GM19463 (cell line): ENCODE results near the gene SPECC1L.
"Not testable (repeated sequence)": the region's sequence is repeated elsewhere in the genome, so short reads cannot be mapped to it uniquely, and the experiment has no call there.

Experiments
- ATAC-seq: cut with Tn5 transposase; IDR thresholded peaks from one replicate; pipeline ENCODE4 v1.9.1; 2021; ENCODE audit warnings: mild to moderate bottlenecking, moderate library complexity; ENCODE audit not compliant: unreplicated experiment

The SPECC1L gene

DNA sequence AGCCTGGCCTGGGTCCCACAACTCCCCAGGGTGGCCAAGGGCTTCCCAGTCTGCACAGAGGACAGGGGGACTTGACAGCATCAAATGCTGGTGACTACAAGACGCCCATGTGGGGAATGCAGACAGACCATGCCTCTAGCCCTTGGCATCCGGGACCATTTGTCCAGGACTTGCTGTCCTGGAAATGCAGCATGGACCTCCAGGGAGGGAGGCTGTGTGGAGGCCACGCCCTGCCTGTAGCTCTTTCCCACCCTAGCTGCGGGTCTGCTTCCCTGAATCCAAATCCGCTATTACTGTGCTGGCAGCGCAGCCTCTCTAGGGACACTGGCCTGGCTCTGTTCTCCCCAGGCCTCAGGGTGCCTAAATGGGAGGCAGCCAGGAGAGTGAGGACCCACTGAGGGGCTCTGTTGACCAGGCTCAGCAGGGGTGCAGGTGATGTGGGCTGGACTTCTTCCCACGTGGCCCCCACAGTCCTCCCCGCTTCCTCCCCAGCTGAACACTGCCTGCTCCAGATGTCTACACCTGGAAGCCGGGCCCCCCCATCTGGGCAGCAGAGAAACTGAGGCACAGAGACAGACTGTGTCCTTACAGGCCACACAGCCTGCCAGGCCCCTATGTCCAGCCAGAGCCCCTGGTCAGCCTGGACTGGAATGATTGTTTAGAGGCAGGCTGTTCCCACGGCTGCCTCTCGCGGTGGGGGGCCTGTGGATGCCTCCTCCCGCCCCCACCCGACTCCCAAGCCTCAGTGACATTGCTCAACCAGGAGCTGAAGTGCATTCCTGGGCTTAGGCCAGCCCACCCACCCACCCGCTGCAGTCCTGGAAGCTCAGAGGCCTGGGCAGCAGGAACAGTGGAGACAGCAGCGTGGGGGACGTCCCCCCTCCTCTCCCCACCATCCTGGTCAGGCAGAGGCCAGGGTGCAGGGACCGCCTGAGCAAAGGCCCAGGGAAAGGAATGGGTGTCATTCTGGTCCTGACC lies 24.8 kb upstream of the SPECC1L start:
- not testable (repeated sequence) for ATAC-seq

DNA sequence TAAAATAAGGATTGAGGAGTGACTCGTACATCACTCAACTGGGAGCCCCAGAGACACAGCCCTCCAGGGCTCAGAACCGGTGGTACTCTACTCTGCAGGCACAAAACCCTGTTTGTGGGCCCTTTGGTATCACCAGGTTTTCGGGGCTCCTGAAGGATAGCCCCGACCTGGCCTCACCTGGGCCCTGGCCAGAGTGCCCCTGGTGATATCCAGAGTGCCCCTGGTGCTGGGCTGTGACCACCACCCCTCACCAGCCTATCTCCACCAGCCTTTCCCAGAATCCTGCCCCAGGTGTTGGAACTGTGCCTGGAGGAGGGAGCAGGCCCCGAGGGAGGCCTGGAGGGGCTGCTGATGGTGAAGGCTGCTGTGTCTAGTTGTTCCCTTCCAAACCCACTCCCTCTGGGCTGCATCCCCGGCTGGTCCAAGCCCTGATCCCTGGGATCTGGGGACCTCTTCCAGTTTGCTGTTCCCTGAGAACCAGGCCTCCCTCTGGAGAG lies 23.6 kb upstream of the SPECC1L start:
- no peak for ATAC-seq

- ATAC-seq, result no peak
Measured at GRCh38 chr22:24247564-24248344, 22.9 kb upstream of the SPECC1L start.

- ATAC-seq, result not testable (repeated sequence)
Measured at GRCh38 chr22:24248611-24249010, 22.0 kb upstream of the SPECC1L start.

GRCh38 chr22:24249413-24249812 lies 21.2 kb upstream of the SPECC1L start:
- not testable (repeated sequence) for ATAC-seq

- ATAC-seq, result not testable (repeated sequence)
Measured at GRCh38 chr22:24251286-24251685, 19.3 kb upstream of the SPECC1L start.

GRCh38 chr22:24253126-24253525 lies 17.5 kb upstream of the SPECC1L start:
- not testable (repeated sequence) for ATAC-seq

DNA sequence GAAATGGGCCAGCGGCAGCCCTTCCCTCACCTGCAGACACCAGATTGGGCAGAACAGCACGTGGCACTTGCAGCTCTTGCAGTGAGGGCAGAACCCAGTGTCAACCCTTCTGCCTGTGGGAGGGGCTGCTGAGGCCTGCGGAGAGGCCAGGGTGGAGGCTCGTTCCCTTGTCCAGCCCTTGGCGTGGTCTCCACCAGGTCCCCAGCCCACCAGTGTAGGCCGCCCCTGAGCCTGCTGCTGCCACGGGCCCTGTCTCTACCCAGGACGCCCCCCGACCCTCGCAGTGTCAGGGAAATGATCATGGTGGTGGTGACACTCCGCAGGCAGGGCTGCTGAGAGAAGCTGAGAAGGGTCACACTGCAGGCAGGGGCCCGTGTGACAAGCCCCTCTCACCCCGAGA lies 14.5 kb upstream of the SPECC1L start:
- not testable (repeated sequence) for ATAC-seq

- not testable (repeated sequence) for ATAC-seq
Measured at GRCh38 chr22:24256736-24257135, 13.9 kb upstream of the SPECC1L start.

- ATAC-seq, result not testable (repeated sequence)
Measured at GRCh38 chr22:24259459-24259858, 11.2 kb upstream of the SPECC1L start.

GRCh38 chr22:24262185-24262749 lies 8.4 kb upstream of the SPECC1L start:
- ATAC-seq, result not testable (repeated sequence)

DNA sequence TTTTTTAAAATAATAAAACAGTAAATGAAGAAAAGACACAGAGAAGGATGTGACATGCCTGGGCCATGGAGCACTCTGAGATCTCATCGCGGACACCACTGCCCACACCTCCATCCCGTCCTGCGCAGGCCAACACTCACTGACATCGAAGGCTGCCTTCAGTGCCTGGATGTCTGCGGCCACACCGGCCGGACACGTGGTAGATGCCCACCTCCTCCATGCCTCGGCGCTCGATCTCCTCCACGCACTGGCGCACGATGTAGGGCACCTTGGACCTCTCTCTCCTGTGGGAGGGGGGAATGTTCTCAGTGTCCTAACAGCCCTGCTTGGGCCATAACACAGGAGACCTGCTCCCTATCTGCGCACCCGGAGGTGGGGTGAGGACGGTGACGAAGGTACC lies 7.2 kb upstream of the SPECC1L start:
- ATAC-seq, result not testable (repeated sequence)

GRCh38 chr22:24264329-24264896 lies 6.2 kb upstream of the SPECC1L start:
- not testable (repeated sequence) for ATAC-seq

DNA sequence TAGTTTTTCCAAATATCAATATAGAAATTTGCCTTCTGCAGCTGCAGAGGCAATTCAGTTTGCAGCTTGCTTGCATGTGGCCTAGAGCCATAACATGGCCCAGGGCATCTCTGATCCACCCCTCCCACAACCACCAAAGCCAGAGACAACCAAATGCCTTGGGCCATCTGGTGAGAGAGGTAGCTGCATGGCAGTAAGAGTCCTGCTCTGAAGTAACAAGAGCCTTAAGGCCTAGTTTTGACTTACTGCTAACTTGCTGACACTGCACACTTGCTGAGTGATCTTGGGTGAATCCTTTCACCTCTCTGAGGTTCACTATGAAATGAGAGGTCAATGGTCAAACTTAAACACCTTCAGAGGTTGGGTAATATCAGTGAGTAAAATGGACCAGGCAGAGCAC lies 4.9 kb upstream of the SPECC1L start:
- no peak for ATAC-seq

DNA sequence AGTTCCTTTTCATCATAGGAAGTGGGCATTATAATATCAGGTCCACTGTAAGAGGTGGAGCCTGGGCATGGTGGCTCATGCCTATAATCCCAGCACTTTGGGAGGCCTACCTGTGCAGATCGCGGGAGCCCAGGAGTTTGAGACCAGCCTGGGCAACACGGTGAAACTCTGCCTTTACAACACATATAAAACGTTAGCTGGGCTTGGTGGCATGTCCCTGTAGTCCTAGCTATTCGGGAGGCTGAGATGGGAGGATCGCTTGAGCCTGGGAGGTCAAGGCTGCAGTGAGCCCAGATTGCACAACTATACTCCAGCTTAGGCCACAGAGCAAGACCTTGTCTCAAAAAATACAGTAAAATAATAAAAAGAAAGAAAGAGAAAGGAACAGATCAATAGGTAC lies 4.1 kb upstream of the SPECC1L start:
- ATAC-seq, result not testable (repeated sequence)

GRCh38 chr22:24271386-24271854 lies 789 bp downstream of the SPECC1L start:
- ATAC-seq, result peak; percentile 6

DNA sequence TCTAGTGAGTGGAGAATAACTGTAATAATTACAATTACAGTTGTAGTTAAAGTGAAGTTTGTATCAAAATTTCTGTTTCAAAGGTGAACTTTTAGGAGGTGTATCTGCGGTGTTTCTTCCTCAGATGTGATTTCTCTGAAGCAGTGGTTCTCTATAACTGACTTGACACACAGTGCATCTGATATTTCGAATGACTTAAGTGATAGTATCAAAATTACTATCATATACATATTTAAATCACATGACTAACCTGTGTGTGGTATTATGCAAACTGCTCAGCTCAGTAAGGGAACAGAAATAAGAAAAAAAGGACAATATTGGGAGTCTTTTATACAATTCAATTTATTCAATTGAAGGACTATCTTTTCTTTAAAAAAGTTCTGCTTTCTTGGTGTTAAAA lies 2.4 kb downstream of the SPECC1L start:
- ATAC-seq, result not testable (repeated sequence)

- not testable (repeated sequence) for ATAC-seq
Measured at GRCh38 chr22:24273906-24274305, 3.3 kb downstream of the SPECC1L start.

- ATAC-seq, result not testable (repeated sequence)
Measured at GRCh38 chr22:24274696-24275405, 4.2 kb downstream of the SPECC1L start.

DNA sequence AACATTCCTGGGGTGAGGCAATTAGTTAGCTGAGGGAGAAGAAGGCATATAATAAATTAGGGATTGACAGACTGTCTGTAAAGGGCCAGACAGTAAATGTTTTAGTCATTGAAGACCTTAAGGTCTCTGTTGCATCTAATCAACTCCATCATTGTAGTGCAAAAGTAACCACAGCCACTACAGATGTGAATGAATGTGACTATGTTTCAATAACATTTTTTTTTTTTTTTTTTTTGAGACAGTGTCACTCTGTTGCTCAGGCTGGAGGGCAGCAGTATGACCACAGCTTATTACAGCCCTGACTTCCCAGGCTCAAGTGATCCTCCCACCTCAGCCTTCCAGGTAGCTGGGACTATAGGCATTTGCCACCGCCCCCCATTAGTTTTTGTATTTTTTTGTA lies 9.7 kb downstream of the SPECC1L start:
- ATAC-seq, result not testable (repeated sequence)
